ENCODE measurements around the gene MPHOSPH8. TPM values are rescaled to one million over a fixed set of nuclear protein-coding genes. Genes with fewer than 3 reads are reported as not detected.
A peak's percentile ranks its signal among the peaks of the same experiment; 100 is the strongest.
"Not testable (repeated sequence)": the region's sequence is repeated elsewhere in the genome, so short reads cannot be mapped to it uniquely, and the experiment has no call there.

Gene MPHOSPH8
- total RNA-seq, 4 donors from 2014 or later: 17.4 to 65.3 (median 42.2) TPM

DNA sequence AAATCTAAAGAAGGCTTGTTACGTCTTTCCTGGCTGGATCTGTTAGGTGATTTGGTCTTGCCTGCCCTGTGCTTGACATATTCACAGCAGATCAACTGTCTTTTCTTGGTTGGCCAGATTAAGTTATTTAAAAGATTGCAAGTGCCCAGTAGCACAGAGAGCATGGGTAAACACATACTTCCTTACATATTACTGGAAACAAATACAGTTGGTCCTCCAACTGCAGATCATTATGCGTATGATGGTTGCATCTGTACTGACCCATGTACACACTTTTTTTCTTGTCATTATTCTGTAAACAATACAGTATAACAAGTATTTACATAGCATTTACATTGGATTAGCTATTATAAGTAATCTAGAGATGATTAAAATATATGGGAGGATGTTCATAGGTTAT, 9.2 kb upstream of the MPHOSPH8 start:
- H3K27me3 ChIP-seq: no peaks in the 10 kb centered on the region
- DNase-seq: no peak
- H3K4me3 ChIP-seq: no peak overlapping the region
- no peaks in the 10 kb centered on the region for H3K36me3 ChIP-seq
- H3K27ac ChIP-seq: no peak overlapping the region
- H3K4me1 ChIP-seq: no peaks in the 10 kb centered on the region
- TF ChIP-seq, protein P1, sequence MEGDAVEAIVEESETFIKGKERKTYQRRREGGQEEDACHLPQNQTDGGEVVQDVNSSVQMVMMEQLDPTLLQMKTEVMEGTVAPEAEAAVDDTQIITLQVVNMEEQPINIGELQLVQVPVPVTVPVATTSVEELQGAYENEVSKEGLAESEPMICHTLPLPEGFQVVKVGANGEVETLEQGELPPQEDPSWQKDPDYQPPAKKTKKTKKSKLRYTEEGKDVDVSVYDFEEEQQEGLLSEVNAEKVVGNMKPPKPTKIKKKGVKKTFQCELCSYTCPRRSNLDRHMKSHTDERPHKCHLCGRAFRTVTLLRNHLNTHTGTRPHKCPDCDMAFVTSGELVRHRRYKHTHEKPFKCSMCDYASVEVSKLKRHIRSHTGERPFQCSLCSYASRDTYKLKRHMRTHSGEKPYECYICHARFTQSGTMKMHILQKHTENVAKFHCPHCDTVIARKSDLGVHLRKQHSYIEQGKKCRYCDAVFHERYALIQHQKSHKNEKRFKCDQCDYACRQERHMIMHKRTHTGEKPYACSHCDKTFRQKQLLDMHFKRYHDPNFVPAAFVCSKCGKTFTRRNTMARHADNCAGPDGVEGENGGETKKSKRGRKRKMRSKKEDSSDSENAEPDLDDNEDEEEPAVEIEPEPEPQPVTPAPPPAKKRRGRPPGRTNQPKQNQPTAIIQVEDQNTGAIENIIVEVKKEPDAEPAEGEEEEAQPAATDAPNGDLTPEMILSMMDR (IDR thresholded peaks at IDR 0.05): no peak
- no peak for TF ChIP-seq POLR2A (IDR thresholded peaks at IDR 0.05)
- intact Hi-C loops (cut with DNase I; ENCODE audit: low total_unique reads): no loop called here
- no peaks in the 10 kb centered on the region for H3K9me3 ChIP-seq

DNA sequence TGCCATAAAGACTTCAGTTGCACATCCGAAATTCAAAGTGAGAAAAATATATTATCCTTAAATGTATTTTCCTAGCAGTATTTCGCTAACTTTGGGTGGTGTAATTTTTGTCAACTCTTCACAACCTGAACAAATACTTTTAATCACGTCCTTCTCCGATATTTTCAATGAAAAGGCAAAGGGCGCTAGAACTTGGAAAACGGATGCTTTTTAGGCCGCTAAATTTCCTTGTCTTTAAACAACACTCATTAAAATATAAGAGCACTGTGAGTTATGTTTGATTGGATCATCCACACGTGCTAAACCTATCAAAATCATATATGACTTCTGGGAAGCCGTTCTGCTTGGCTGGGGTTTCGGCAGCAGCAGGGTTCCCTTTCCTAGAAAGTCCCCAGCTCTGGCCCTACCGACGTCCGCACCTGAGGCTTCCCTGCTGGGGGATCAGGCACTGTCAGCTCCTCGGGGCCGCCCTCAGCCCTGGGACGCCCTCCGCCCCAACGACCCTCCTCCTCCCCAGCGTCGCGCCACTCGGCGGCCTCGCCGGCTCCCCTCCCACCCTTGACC, 462 bp upstream of the MPHOSPH8 start:
- no peak for TF ChIP-seq POLR2A (IDR thresholded peaks at IDR 0.05)
- TF ChIP-seq, protein P1 (IDR thresholded peaks at IDR 0.05): peak in 1 of 4 experiments; percentile 3
- intact Hi-C loops (cut with DNase I; ENCODE audit: low total_unique reads): no loop called here
- Histone ChIP-seq H3K27me3 (no peaks in the 10 kb centered on the region), H3K4me1 (peaks cover 9 to 13% of the 10 kb centered on the region in 2 donors), H3K36me3 (no peaks in the 10 kb centered on the region), H3K9me3 (no peaks in the 10 kb centered on the region), H3K4me3 (peak overlapping the region; percentile 75 to 79), H3K27ac (peak overlapping the region; percentile 89 to 95)
- DNase-seq: no peak

DNA sequence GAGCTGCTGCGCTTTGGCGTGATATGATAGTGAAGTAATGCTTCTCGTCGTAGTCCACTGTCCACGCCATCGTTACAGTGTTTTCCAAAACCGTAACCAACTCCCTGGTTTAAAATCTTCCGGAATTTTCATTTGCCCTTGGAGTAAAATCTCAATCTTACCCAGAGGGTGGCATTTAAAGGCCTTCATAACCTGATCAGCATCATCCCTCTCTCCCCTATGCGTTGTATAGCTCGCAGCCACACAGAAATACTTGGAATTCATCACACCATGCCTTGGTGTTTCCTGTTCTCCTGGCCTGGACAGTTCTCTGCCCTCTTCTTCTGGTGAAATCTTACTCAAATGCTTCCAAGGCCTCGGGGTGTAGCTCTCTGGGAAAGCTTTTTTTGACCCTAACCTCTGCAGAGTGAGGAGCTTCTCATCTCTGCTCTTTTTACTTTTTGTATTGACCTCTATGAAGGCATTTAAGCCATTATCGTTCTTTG, 839 bp downstream of the MPHOSPH8 start:
- TF ChIP-seq POLR2A (IDR thresholded peaks at IDR 0.05): no peak
- TF ChIP-seq, protein P1 (IDR thresholded peaks at IDR 0.05): no peak
- Histone ChIP-seq H3K4me1 (peaks cover 9 to 13% of the 10 kb centered on the region in 2 donors), H3K4me3 (peak overlapping the region; percentile 75 to 79), H3K27me3 (no peaks in the 10 kb centered on the region), H3K27ac (peak overlapping the region; percentile 89 to 95), H3K36me3 (no peaks in the 10 kb centered on the region), H3K9me3 (no peaks in the 10 kb centered on the region)
- intact Hi-C loops (cut with DNase I; ENCODE audit: low total_unique reads): no loop called here
- DNase-seq: peak in 1 of 2 donors; percentile 38

DNA sequence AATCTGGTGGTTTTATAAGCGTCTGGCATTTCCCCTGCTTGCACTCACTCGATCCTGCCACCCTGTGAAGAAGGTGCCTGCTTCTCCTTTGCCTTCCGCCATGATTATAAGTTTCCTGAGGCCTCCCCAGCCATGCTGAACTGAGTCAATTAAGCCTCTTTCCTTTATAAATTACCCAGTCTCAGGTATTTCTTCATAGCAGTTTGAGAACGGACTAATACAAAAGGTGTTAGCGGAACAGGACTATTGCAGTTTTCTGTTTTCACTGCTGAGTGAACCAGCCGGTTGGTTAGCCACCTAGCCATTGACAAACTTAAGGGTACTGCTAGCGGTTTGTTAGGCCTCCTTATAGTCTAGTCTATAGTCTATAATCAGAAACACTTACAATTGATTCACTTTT, 2.5 kb downstream of the MPHOSPH8 start:
- Histone ChIP-seq H3K4me1 (peaks cover 9 to 13% of the 10 kb centered on the region in 2 donors), H3K4me3 (peak overlapping the region in 1 of 2 donors; percentile 79)
- H3K9me3 ChIP-seq; DNase-seq; H3K27ac ChIP-seq; H3K27me3 ChIP-seq; H3K36me3 ChIP-seq; intact Hi-C loops (cut with DNase I; ENCODE audit: low total_unique reads): not testable (repeated sequence)

DNA sequence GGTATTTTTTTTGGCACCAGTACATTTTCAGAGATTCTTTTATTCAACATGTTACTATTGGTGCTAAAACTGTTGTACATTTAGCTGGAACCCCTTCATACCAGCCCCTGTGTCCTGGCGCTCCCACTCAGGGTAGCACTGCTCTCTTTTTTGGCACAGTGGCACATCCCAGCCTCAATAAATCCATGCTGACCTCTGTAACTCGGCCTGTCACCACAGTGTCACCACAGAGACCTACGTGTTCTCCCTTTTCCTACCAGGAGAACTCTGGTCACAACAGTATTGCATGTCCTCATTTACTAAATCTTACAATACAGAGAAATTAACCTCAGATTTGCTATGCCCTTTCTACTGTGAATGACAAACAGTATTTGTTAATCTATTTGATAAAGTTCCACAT, 10.2 kb downstream of the MPHOSPH8 start:
- Histone ChIP-seq H3K36me3 (no peaks in the 10 kb centered on the region), H3K27me3 (no peaks in the 10 kb centered on the region), H3K4me3 (no peak overlapping the region), H3K27ac (no peak overlapping the region), H3K4me1 (no peaks in the 10 kb centered on the region), H3K9me3 (no peaks in the 10 kb centered on the region)
- TF ChIP-seq, protein P1 (IDR thresholded peaks at IDR 0.05): no peak
- TF ChIP-seq POLR2A (IDR thresholded peaks at IDR 0.05): no peak
- intact Hi-C loops (cut with DNase I; ENCODE audit: low total_unique reads): no loop called here
- no peak for DNase-seq
